VCaP (cell line): ENCODE results near the gene SLC4A2.
A peak's percentile ranks its signal among the peaks of the same experiment; 100 is the strongest.

Experiments
- H3K27ac ChIP-seq: fragments of 450-650 bp; 2 replicates; pipeline ENCODE4 v1.5.1; 2017
- TF ChIP-seq, protein P1 (sequence below): fragments of 450-650 bp; conservative IDR thresholded peaks from 2 replicates; pipeline ENCODE4 v1.5.1; 2017; ENCODE audit warnings: mild to moderate bottlenecking, moderate library complexity

Gene SLC4A2

DNA sequence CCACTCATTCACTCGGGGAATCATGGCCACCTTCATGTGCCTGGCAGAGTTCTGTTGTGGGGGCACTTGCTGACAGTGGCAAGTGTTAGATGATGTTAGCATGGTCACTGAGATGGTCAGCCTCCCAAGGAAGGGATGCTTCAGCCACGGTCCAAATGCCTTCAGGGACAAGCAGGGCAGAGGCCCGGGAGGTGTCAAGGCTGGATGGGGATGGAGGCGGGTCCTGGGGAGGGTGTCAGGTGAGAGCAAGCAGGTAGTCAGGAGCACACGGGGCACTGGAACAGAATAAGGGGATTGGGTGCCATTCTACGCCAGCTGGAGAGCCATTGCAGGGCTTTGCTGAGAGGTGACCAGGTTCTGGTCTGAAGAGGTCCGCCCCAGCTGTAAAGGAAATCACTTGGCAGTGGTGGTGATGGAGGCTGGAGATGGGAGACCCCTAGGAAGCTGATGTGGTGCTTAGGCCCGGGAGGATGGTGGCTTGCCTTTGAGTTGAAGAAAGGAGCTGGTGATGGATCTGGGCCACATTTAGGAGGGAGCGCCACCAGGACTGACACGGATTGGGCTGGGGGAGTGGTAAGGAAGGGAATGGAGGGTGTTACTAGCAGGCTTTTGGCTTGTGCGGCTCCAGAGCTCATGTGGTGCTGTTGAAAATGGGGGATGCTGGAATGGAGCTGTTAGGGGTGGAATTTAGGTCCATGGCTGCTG lies 51.0 kb downstream of the SLC4A2 start:
- H3K27ac ChIP-seq = peak overlapping the region; percentile 97

DNA sequence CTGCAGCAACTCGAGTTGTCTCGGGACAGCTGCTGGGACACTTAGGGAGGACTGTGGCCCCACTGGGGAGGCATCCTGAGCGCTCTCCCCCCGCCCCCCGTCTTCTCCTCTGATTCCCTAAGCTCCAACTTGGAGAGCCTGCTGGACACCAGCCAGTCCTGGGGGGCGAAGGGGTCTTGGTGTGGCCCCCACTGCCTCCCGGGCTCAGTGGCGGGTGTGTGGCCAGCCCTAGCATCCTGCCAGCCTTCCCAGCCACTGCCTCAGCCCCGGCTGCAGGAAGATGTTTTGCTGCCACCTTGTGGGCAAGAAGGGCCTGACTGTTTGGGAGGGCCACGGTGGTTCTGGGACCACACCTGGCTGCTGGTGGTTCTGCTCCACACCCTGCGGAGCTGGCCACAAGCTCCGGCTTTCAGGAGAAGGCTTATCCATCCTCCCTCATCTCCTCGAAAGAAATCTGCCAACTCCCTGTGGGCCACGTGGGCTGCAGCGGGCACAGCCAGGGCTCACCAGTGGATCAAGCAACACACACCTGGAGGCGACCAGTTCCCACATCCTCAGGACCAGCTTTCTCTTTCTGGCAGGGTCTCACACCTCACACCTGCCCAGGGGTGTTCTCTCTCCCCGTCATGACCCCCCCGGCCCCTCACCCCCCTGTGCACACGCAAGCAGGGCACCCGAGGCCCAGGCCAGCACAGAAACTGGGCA lies 51.7 kb downstream of the SLC4A2 start:
- peak overlapping the region; percentile 97 for H3K27ac ChIP-seq
- TF ChIP-seq, protein P1, sequence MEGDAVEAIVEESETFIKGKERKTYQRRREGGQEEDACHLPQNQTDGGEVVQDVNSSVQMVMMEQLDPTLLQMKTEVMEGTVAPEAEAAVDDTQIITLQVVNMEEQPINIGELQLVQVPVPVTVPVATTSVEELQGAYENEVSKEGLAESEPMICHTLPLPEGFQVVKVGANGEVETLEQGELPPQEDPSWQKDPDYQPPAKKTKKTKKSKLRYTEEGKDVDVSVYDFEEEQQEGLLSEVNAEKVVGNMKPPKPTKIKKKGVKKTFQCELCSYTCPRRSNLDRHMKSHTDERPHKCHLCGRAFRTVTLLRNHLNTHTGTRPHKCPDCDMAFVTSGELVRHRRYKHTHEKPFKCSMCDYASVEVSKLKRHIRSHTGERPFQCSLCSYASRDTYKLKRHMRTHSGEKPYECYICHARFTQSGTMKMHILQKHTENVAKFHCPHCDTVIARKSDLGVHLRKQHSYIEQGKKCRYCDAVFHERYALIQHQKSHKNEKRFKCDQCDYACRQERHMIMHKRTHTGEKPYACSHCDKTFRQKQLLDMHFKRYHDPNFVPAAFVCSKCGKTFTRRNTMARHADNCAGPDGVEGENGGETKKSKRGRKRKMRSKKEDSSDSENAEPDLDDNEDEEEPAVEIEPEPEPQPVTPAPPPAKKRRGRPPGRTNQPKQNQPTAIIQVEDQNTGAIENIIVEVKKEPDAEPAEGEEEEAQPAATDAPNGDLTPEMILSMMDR = peak; percentile 97

More for the DNA sequence above, 51.0 kb downstream of the SLC4A2 start:
- TF ChIP-seq, protein P1 = no peak

- peak overlapping the region; percentile 97 for H3K27ac ChIP-seq
- TF ChIP-seq, protein P1 = no peak
Measured at GRCh38 chr7:151113344-151114150, 54.2 kb downstream of the SLC4A2 start.

- H3K27ac ChIP-seq = peak overlapping the region; percentile 97
Measured at GRCh38 chr7:151114151-151115090, 55.0 kb downstream of the SLC4A2 start.

GRCh38 chr7:151115121-151115835 lies 55.9 kb downstream of the SLC4A2 start:
- TF ChIP-seq, protein P1 = no peak
- peak overlapping the region; percentile 97 for H3K27ac ChIP-seq

More at GRCh38 chr7:151114151-151115090, 55.0 kb downstream of the SLC4A2 start:
- TF ChIP-seq, protein P1 = peak; percentile 16

DNA sequence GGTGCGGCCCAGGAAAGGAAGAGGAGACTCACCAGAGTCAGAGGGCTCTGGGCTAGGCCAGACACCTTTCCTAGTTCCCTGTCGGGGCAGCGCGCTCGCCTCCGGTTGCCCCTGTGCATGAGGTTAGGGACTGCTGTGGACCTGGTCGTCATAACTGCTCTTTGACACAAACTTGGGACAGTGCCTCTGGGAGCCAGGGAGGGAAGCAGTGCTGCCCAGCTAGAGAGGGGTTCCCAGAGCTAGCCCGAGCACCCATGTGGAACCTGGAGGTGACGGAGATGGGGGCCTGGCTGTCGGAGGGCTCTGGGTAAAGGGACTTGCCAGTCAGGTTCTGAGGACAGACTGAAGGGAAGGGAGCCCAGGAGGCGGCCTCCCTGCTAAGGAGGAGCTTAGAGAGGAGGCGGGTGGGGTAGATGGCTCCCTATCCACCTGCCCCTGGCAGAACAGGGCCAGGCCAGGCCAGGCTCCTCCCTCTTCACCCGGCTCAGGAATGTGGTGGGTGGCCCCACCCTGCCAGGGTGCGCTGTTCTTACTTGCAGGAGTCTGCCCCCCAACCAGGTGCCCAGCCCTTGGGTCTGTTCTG lies 56.5 kb downstream of the SLC4A2 start:
- H3K27ac ChIP-seq = peak overlapping the region; percentile 97
- TF ChIP-seq, protein P1 = no peak
